Uterus (tissue), 2 donors: ENCODE results near the gene L3MBTL1.

Experiments used
- CTCF ChIP-seq, 4 experiments: fragments of 200-600 bp in 2 of 4; fragments of 450-650 bp in 2 of 4; sonication (generic) in 2 of 4; IDR thresholded peaks; one replicate each; pipeline ENCODE4 v1.5.1; 2016 to 2019; ENCODE audit warnings: antibody characterized with exemption in 4 of 4, mild to moderate bottlenecking in 2 of 4, moderate library complexity in 1 of 4
- POLR2A ChIP-seq, 2 donors: fragments of 450-650 bp; IDR thresholded peaks; one replicate each; pipeline ENCODE4 v1.6.1; 2016; ENCODE audit warnings: antibody characterized with exemption in 2 of 2, mild to moderate bottlenecking in 1 of 2, moderate library complexity in 1 of 2

GRCh38 chr20:43541214-43541613 is 33.7 kb downstream of the L3MBTL1 start:
- TF ChIP-seq POLR2A (IDR thresholded peaks at IDR 0.05) (no peak), CTCF (IDR thresholded peaks at IDR 0.05) (no peak)
